Measurements from ENCODE around the gene LRRC7. TPM values are rescaled to one million over a fixed set of nuclear protein-coding genes. Genes with fewer than 3 reads are reported as not detected.
"Not testable (repeated sequence)": the region's sequence is repeated elsewhere in the genome, so short reads cannot be mapped to it uniquely, and the experiment has no call there.

LRRC7 gene
- total and polyA plus RNA-seq, 9 donors = 9.0 to 28.6 (median 12.8) TPM

GRCh38 chr1:69711190-69711930, 143.6 kb downstream of the LRRC7 start:
- no peaks in the 10 kb centered on the region for H3K36me3 ChIP-seq (ENCODE audit: control insufficient read depth, insufficient read depth, low read length)
- peaks cover 4% of the 10 kb centered on the region for H3K4me1 ChIP-seq (ENCODE audit: control insufficient read depth, insufficient read depth, low read length)
- no CpG with 5 or more reads among the region's 4 CpGs for WGBS (ENCODE audit: insufficient coverage)
- H3K27me3 ChIP-seq (ENCODE audit: control insufficient read depth, insufficient read depth, low read length) = no peaks in the 10 kb centered on the region
- H3K9me3 ChIP-seq (replicated peaks; ENCODE audit: control insufficient read depth, low read depth, low read length) = no peaks in the 10 kb centered on the region
- H3K4me3 ChIP-seq (ENCODE audit: low read length) = no peak overlapping the region
- DNase-seq = peak; percentile 64
- H3K27ac ChIP-seq (ENCODE audit: low read length) = peak overlapping the region; percentile 37

GRCh38 chr1:69717834-69718233, 150.1 kb downstream of the LRRC7 start:
- H3K4me3 ChIP-seq (ENCODE audit: low read length); H3K27me3 ChIP-seq (ENCODE audit: control insufficient read depth, insufficient read depth, low read length); H3K4me1 ChIP-seq (ENCODE audit: control insufficient read depth, insufficient read depth, low read length); DNase-seq; H3K36me3 ChIP-seq (ENCODE audit: control insufficient read depth, insufficient read depth, low read length); H3K9me3 ChIP-seq (replicated peaks; ENCODE audit: control insufficient read depth, low read depth, low read length); H3K27ac ChIP-seq (ENCODE audit: low read length): not testable (repeated sequence)

GRCh38 chr1:69728206-69728605, 160.5 kb downstream of the LRRC7 start:
- no peaks in the 10 kb centered on the region for H3K4me1 ChIP-seq (ENCODE audit: control insufficient read depth, insufficient read depth, low read length)
- H3K4me3 ChIP-seq (ENCODE audit: low read length) = no peak overlapping the region
- DNase-seq = no peak
- no peaks in the 10 kb centered on the region for H3K36me3 ChIP-seq (ENCODE audit: control insufficient read depth, insufficient read depth, low read length)
- no peak overlapping the region for H3K27ac ChIP-seq (ENCODE audit: low read length)
- WGBS (ENCODE audit: insufficient coverage) = no CpG with 5 or more reads among the region's 1 CpG
- H3K27me3 ChIP-seq (ENCODE audit: control insufficient read depth, insufficient read depth, low read length) = no peaks in the 10 kb centered on the region
- H3K9me3 ChIP-seq (replicated peaks; ENCODE audit: control insufficient read depth, low read depth, low read length) = no peaks in the 10 kb centered on the region

- no peaks in the 10 kb centered on the region for H3K36me3 ChIP-seq (ENCODE audit: control insufficient read depth, insufficient read depth, low read length)
- no peaks in the 10 kb centered on the region for H3K27me3 ChIP-seq (ENCODE audit: control insufficient read depth, insufficient read depth, low read length)
- DNase-seq = no peak
- peaks cover 8% of the 10 kb centered on the region for H3K9me3 ChIP-seq (replicated peaks; ENCODE audit: control insufficient read depth, low read depth, low read length)
- H3K27ac ChIP-seq (ENCODE audit: low read length) = no peak overlapping the region
- H3K4me1 ChIP-seq (ENCODE audit: control insufficient read depth, insufficient read depth, low read length) = no peaks in the 10 kb centered on the region
- no peak overlapping the region for H3K4me3 ChIP-seq (ENCODE audit: low read length)
These were observed 165.3 kb downstream of the LRRC7 start for GRCh38 chr1:69733061-69733460.

- Histone ChIP-seq H3K27ac (ENCODE audit: low read length) (no peak overlapping the region), H3K27me3 (ENCODE audit: control insufficient read depth, insufficient read depth, low read length) (no peaks in the 10 kb centered on the region), H3K9me3 (replicated peaks; ENCODE audit: control insufficient read depth, low read depth, low read length) (peaks cover 8% of the 10 kb centered on the region), H3K4me1 (ENCODE audit: control insufficient read depth, insufficient read depth, low read length) (no peaks in the 10 kb centered on the region), H3K4me3 (ENCODE audit: low read length) (no peak overlapping the region), H3K36me3 (ENCODE audit: control insufficient read depth, insufficient read depth, low read length) (no peaks in the 10 kb centered on the region)
- DNase-seq = peak; percentile 83
- WGBS (ENCODE audit: insufficient coverage) = 0% methylated on average over 1 of the region's 3 CpGs
These were observed 169.9 kb downstream of the LRRC7 start for GRCh38 chr1:69737527-69738185.

- Histone ChIP-seq H3K27ac (ENCODE audit: low read length) (no peak overlapping the region), H3K36me3 (ENCODE audit: control insufficient read depth, insufficient read depth, low read length) (no peaks in the 10 kb centered on the region), H3K9me3 (replicated peaks; ENCODE audit: control insufficient read depth, low read depth, low read length) (peaks cover 8% of the 10 kb centered on the region), H3K4me1 (ENCODE audit: control insufficient read depth, insufficient read depth, low read length) (no peaks in the 10 kb centered on the region), H3K4me3 (ENCODE audit: low read length) (no peak overlapping the region), H3K27me3 (ENCODE audit: control insufficient read depth, insufficient read depth, low read length) (no peaks in the 10 kb centered on the region)
- no CpG with 5 or more reads among the region's 4 CpGs for WGBS (ENCODE audit: insufficient coverage)
- peak; percentile 70 for DNase-seq
These were observed 170.9 kb downstream of the LRRC7 start for GRCh38 chr1:69738458-69739250.

GRCh38 chr1:69739251-69739605, 171.5 kb downstream of the LRRC7 start:
- WGBS (ENCODE audit: insufficient coverage) = no CpG with 5 or more reads among the region's 1 CpG

GRCh38 chr1:69743146-69743545, 175.4 kb downstream of the LRRC7 start:
- 67% methylated on average over 3 of the region's 3 CpGs for WGBS (ENCODE audit: insufficient coverage)
- Histone ChIP-seq H3K27ac (ENCODE audit: low read length) (no peak overlapping the region), H3K27me3 (ENCODE audit: control insufficient read depth, insufficient read depth, low read length) (no peaks in the 10 kb centered on the region), H3K36me3 (ENCODE audit: control insufficient read depth, insufficient read depth, low read length) (no peaks in the 10 kb centered on the region), H3K4me1 (ENCODE audit: control insufficient read depth, insufficient read depth, low read length) (no peaks in the 10 kb centered on the region), H3K4me3 (ENCODE audit: low read length) (no peak overlapping the region), H3K9me3 (replicated peaks; ENCODE audit: control insufficient read depth, low read depth, low read length) (no peaks in the 10 kb centered on the region)
- no peak for DNase-seq

More at GRCh38 chr1:69739251-69739605, 171.5 kb downstream of the LRRC7 start:
- H3K4me3 ChIP-seq (ENCODE audit: low read length) = no peak overlapping the region
- H3K36me3 ChIP-seq (ENCODE audit: control insufficient read depth, insufficient read depth, low read length) = no peaks in the 10 kb centered on the region
- DNase-seq = peak; percentile 44
- no peak overlapping the region for H3K27ac ChIP-seq (ENCODE audit: low read length)
- no peaks in the 10 kb centered on the region for H3K4me1 ChIP-seq (ENCODE audit: control insufficient read depth, insufficient read depth, low read length)
- peaks cover 8% of the 10 kb centered on the region for H3K9me3 ChIP-seq (replicated peaks; ENCODE audit: control insufficient read depth, low read depth, low read length)
- H3K27me3 ChIP-seq (ENCODE audit: control insufficient read depth, insufficient read depth, low read length) = no peaks in the 10 kb centered on the region

- Histone ChIP-seq H3K27me3 (ENCODE audit: control insufficient read depth, insufficient read depth, low read length) (no peaks in the 10 kb centered on the region), H3K4me1 (ENCODE audit: control insufficient read depth, insufficient read depth, low read length) (no peaks in the 10 kb centered on the region), H3K27ac (ENCODE audit: low read length) (no peak overlapping the region), H3K9me3 (replicated peaks; ENCODE audit: control insufficient read depth, low read depth, low read length) (no peaks in the 10 kb centered on the region), H3K36me3 (ENCODE audit: control insufficient read depth, insufficient read depth, low read length) (no peaks in the 10 kb centered on the region), H3K4me3 (ENCODE audit: low read length) (no peak overlapping the region)
- no peak for DNase-seq
- no CpG with 5 or more reads among the region's 2 CpGs for WGBS (ENCODE audit: insufficient coverage)
These were observed 176.7 kb downstream of the LRRC7 start for GRCh38 chr1:69744381-69744780.

- Histone ChIP-seq H3K27me3 (ENCODE audit: control insufficient read depth, insufficient read depth, low read length) (no peaks in the 10 kb centered on the region), H3K9me3 (replicated peaks; ENCODE audit: control insufficient read depth, low read depth, low read length) (no peaks in the 10 kb centered on the region), H3K4me3 (ENCODE audit: low read length) (no peak overlapping the region), H3K27ac (ENCODE audit: low read length) (no peak overlapping the region), H3K4me1 (ENCODE audit: control insufficient read depth, insufficient read depth, low read length) (no peaks in the 10 kb centered on the region), H3K36me3 (ENCODE audit: control insufficient read depth, insufficient read depth, low read length) (no peaks in the 10 kb centered on the region)
- WGBS (ENCODE audit: insufficient coverage) = 82% methylated on average over 1 of the region's 2 CpGs
- DNase-seq = no peak
These were observed 179.5 kb downstream of the LRRC7 start for GRCh38 chr1:69747207-69747606.

All from muscle of leg (tissue), 11 donors.